Astrocyte (in vitro differentiated cells and primary cell): Measurements from ENCODE around the gene RAB40B. TPM values are rescaled to one million over a fixed set of nuclear protein-coding genes. Genes with fewer than 3 reads are reported as not detected.

Experiments used
- DNase-seq: peaks from one replicate; pipeline ENCODE4 v3.0.0-alpha.2; 2010; ENCODE audit warnings: low read depth
- FAIRE-seq: peaks from 2 replicates; lab custom pipeline; 2011; peaks lifted over from hg19 to GRCh38; lab: Jason Lieb, UNC
- H2AFZ ChIP-seq: 2 replicates; pipeline ENCODE4 v1.6.0; 2012; ENCODE audit warnings: low read depth, low read length, inconsistent platforms
- H3K27ac ChIP-seq: 2 replicates; pipeline ENCODE4 v1.5.1; 2011; ENCODE audit warnings: low read depth, low read length, inconsistent platforms
- H3K27me3 ChIP-seq: 2 replicates; pipeline ENCODE4 v1.6.0; 2011; ENCODE audit warnings: low read length, inconsistent platforms; ENCODE audit not compliant: insufficient read depth
- H3K36me3 ChIP-seq: 2 replicates; pipeline ENCODE4 v1.5.1; 2011; ENCODE audit warnings: low read length, inconsistent platforms; ENCODE audit not compliant: insufficient read depth
- H3K4me1 ChIP-seq: 2 replicates; pipeline ENCODE4 v1.5.1; 2011; ENCODE audit warnings: low read length, inconsistent platforms; ENCODE audit not compliant: insufficient read depth
- H3K4me2 ChIP-seq: 2 replicates; pipeline ENCODE4 v1.6.0; 2012; ENCODE audit warnings: low read length, inconsistent platforms
- H3K4me3 ChIP-seq: 2 replicates; pipeline ENCODE4 v1.5.1; 2011; ENCODE audit warnings: low read depth, mild to moderate bottlenecking, low read length, inconsistent platforms; ENCODE audit not compliant: insufficient read depth
- H3K79me2 ChIP-seq: 2 replicates; pipeline ENCODE4 v1.6.0; 2012; ENCODE audit warnings: mild to moderate bottlenecking, low read length, inconsistent platforms; ENCODE audit not compliant: insufficient read depth
- H3K9ac ChIP-seq: 2 replicates; pipeline ENCODE4 v1.6.0; 2012; ENCODE audit warnings: mild to moderate bottlenecking, low read length, inconsistent platforms
- H3K9me3 ChIP-seq: 2 replicates; pipeline ENCODE4 v1.5.1; 2012; ENCODE audit warnings: low read depth, mild to moderate bottlenecking, low read length, inconsistent platforms; ENCODE audit not compliant: insufficient read depth
- H4K20me1 ChIP-seq: 2 replicates; pipeline ENCODE4 v1.6.0; 2012; ENCODE audit warnings: low read length, inconsistent platforms; ENCODE audit not compliant: insufficient read depth
- H3K27ac Mint-ChIP-seq: one replicate; pipeline ENCODE4 v1.8.0; 2021; ENCODE audit warnings: mild to moderate bottlenecking, mixed read lengths; ENCODE audit not compliant: unreplicated experiment
- H3K27me3 Mint-ChIP-seq: one replicate; pipeline ENCODE4 v1.8.0; 2021; ENCODE audit warnings: low read depth, mixed read lengths; ENCODE audit not compliant: unreplicated experiment
- H3K36me3 Mint-ChIP-seq: one replicate; pipeline ENCODE4 v1.8.0; 2021; ENCODE audit warnings: low read depth, mixed read lengths; ENCODE audit not compliant: unreplicated experiment
- H3K4me1 Mint-ChIP-seq: one replicate; pipeline ENCODE4 v1.8.0; 2021; ENCODE audit warnings: low read depth, mixed read lengths; ENCODE audit not compliant: unreplicated experiment
- H3K4me3 Mint-ChIP-seq: one replicate; pipeline ENCODE4 v1.8.0; 2021; ENCODE audit warnings: mild to moderate bottlenecking, moderate library complexity, mixed read lengths; ENCODE audit not compliant: unreplicated experiment
- H3K9me3 Mint-ChIP-seq: one replicate; pipeline ENCODE4 v1.8.0; 2021; ENCODE audit warnings: mild to moderate bottlenecking, mixed read lengths; ENCODE audit not compliant: unreplicated experiment
- CTCF ChIP-seq: IDR thresholded peaks from 2 replicates; pipeline ENCODE4 v1.5.1; 2011; ENCODE audit warnings: low read depth, mild to moderate bottlenecking, inconsistent platforms, low read length, moderate library complexity; ENCODE audit not compliant: insufficient read depth
- EZH2 ChIP-seq: IDR thresholded peaks from 2 replicates; pipeline ENCODE4 v1.6.1; 2012; ENCODE audit warnings: mild to moderate bottlenecking, low read length, inconsistent platforms; ENCODE audit not compliant: insufficient read depth
- total RNA-seq: library from RNA; stranded (reverse); gene quantifications from 2 replicates; pipeline ENCODE4 v1.2.1, GENCODE V29; 2021

RAB40B gene
- total RNA-seq, 1 donor from 2014 or later, result 15.8 TPM

GRCh38 chr17:82631544-82631943, 67.0 kb downstream of the RAB40B start:
- Histone ChIP-seq H3K36me3 (peaks cover 16% of the 10 kb centered on the region), H3K4me1 (no peaks in the 10 kb centered on the region), H3K4me2 (no peak overlapping the region), H3K4me3 (no peak overlapping the region), H3K79me2 (peaks cover 86% of the 10 kb centered on the region), H4K20me1 (peaks cover 77% of the 10 kb centered on the region), H3K9ac (no peak overlapping the region), H3K9me3 (no peaks in the 10 kb centered on the region), H3K27ac (no peak overlapping the region), H3K27me3 (no peaks in the 10 kb centered on the region), H2AFZ (no peak overlapping the region)
- H3K4me1 Mint-ChIP-seq, result no peaks in the 10 kb centered on the region
- no peaks in the 10 kb centered on the region for H3K27me3 Mint-ChIP-seq
- H3K36me3 Mint-ChIP-seq, result peaks cover 23% of the 10 kb centered on the region
- DNase-seq (no peak), FAIRE-seq (no peak)
- H3K27ac Mint-ChIP-seq, result no peak overlapping the region
- no peak overlapping the region for H3K4me3 Mint-ChIP-seq
- peaks cover 2% of the 10 kb centered on the region for H3K9me3 Mint-ChIP-seq
- TF ChIP-seq CTCF (no peak), EZH2 (no peak)

GRCh38 chr17:82630212-82630611, 68.3 kb downstream of the RAB40B start:
- peaks cover 78% of the 10 kb centered on the region for H3K79me2 ChIP-seq

More at GRCh38 chr17:82630212-82630611, 68.3 kb downstream of the RAB40B start:
- Histone ChIP-seq H3K36me3 (peaks cover 17% of the 10 kb centered on the region), H3K27me3 (no peaks in the 10 kb centered on the region), H4K20me1 (peaks cover 65% of the 10 kb centered on the region), H3K27ac (no peak overlapping the region), H3K4me2 (no peak overlapping the region), H2AFZ (no peak overlapping the region), H3K4me3 (no peak overlapping the region), H3K9me3 (no peaks in the 10 kb centered on the region), H3K9ac (no peak overlapping the region), H3K4me1 (no peaks in the 10 kb centered on the region)
- H3K36me3 Mint-ChIP-seq, result peaks cover 23% of the 10 kb centered on the region
- FAIRE-seq (no peak), DNase-seq (no peak)
- H3K27me3 Mint-ChIP-seq, result no peaks in the 10 kb centered on the region
- peaks cover 2% of the 10 kb centered on the region for H3K9me3 Mint-ChIP-seq
- no peak overlapping the region for H3K4me3 Mint-ChIP-seq
- H3K4me1 Mint-ChIP-seq, result no peaks in the 10 kb centered on the region
- no peak overlapping the region for H3K27ac Mint-ChIP-seq
- no peak for TF ChIP-seq CTCF
- TF ChIP-seq EZH2, result no peak
